H1 (cell line): Measurements from ENCODE around the gene TMEM255B. TPM values are rescaled to one million over a fixed set of nuclear protein-coding genes. Genes with fewer than 3 reads are reported as not detected.

Experiments
- CEBPB ChIP-seq: IDR thresholded peaks from 2 replicates; pipeline ENCODE4 v1.6.1; 2012; ENCODE audit warnings: low read depth, low read length
- CHD1 ChIP-seq: IDR thresholded peaks from 2 replicates; pipeline ENCODE4 v1.6.1; 2012; ENCODE audit warnings: low read depth, low read length, improper control_type of control experiment
- EGR1 ChIP-seq: IDR thresholded peaks from 2 replicates; pipeline ENCODE4 v1.6.1; 2011; ENCODE audit warnings: low read depth, low read length, borderline replicate concordance
- HDAC6 ChIP-seq: IDR thresholded peaks from one replicate; pipeline ENCODE4 v1.7.1; 2012; ENCODE audit warnings: low read depth, mild to moderate bottlenecking, inconsistent platforms, low read length, moderate library complexity
- MAFK ChIP-seq: IDR thresholded peaks from 2 replicates; pipeline ENCODE4 v1.6.1; 2012; ENCODE audit warnings: low read depth, mild to moderate bottlenecking, improper control_type of control experiment, low read length
- POLR2A ChIP-seq, 2 experiments: IDR thresholded peaks; 1 replicate in 1 of 2; 2 replicates in 1 of 2; pipeline ENCODE4 v1.6.1; 2011; ENCODE audit warnings: low read depth in 2 of 2, low read length in 2 of 2, mild to moderate bottlenecking in 2 of 2; ENCODE audit errors: control extremely low read depth in 1 of 2
- RAD21 ChIP-seq, 2 experiments: IDR thresholded peaks in 1 of 2; conservative IDR thresholded peaks in 1 of 2; 2 replicates each; pipeline ENCODE4 v1.6.1; 2011; ENCODE audit warnings: low read depth in 2 of 2, low read length in 2 of 2, improper control_type of control experiment in 1 of 2, inconsistent platforms in 1 of 2, mild to moderate bottlenecking in 1 of 2, moderate library complexity in 1 of 2
- SIX5 ChIP-seq: IDR thresholded peaks from 2 replicates; pipeline ENCODE4 v1.6.1; 2011; ENCODE audit warnings: mild to moderate bottlenecking, low read depth, low read length
- TBP ChIP-seq: IDR thresholded peaks from 2 replicates; pipeline ENCODE4 v1.6.1; 2011; ENCODE audit warnings: low read depth, low read length, improper control_type of control experiment
- TEAD4 ChIP-seq: IDR thresholded peaks from 2 replicates; pipeline ENCODE4 v1.6.1; 2012; ENCODE audit warnings: low read depth, low read length, inconsistent platforms, mixed read lengths
- polyA plus RNA-seq, 7 experiments: library from polyadenylated mRNA; depleted of rRNA in 3 of 7; stranded (reverse) in 5 of 7; unstranded in 2 of 7; fragments of >200 nt in 5 of 7; fragments of 200-250 nt in 2 of 7; gene quantifications; 1 replicate in 5 of 7; 2 replicates in 1 of 7; 4 replicates in 1 of 7; pipeline versions ENCODE4 v1.2.1 to v1.2.3, GENCODE V29; 2011 to 2013; ENCODE audit warnings: missing spikeins in 2 of 7, mixed read lengths in 2 of 7
- total RNA-seq: library from RNA; stranded (reverse); fragmentation: NEBNext Ultra II Directional; extraction: Animal tissue kit (Norgen Biotek cat#: 25700); gene quantifications from 2 replicates; pipeline ENCODE4 v1.2.1, GENCODE V29; 2021

TMEM255B gene
- total and polyA plus RNA-seq, 2 of the 8 experiments (the other 6 are each of a cell fraction or from before 2014, with no cell fraction given): 3.4 to 4.4 TPM

GRCh38 chr13:113774177-113775107, 15.4 kb downstream of the TMEM255B start (continued):
- no peak for TF ChIP-seq RAD21 (IDR thresholded peaks at IDR 0.05 in 1 of 2, conservative IDR thresholded peaks at IDR 0.05 in 1 of 2; ENCODE audit: low read depth in 2 of 2, low read length in 2 of 2)
- TF ChIP-seq SIX5: no peak
- TF ChIP-seq CEBPB: no peak
- TF ChIP-seq TEAD4: no peak
- TF ChIP-seq CHD1: no peak
- no peak for TF ChIP-seq HDAC6
- no peak for TF ChIP-seq TBP
- TF ChIP-seq MAFK: no peak
- no peak for TF ChIP-seq EGR1
- no peak for TF ChIP-seq POLR2A (IDR thresholded peaks at IDR 0.05; ENCODE audit: control extremely low read depth in 1 of 2, low read depth in 2 of 2, low read length in 2 of 2)
